ENCODE measurements around the gene SPAG6.
"Not testable (repeated sequence)": the region's sequence is repeated elsewhere in the genome, so short reads cannot be mapped to it uniquely, and the experiment has no call there.

Gene SPAG6

GRCh38 chr10:22341190-22341925 lies 3.9 kb upstream of the SPAG6 start:
- no peak for DNase-seq (ENCODE audit: low read depth in 2 of 2)

DNA sequence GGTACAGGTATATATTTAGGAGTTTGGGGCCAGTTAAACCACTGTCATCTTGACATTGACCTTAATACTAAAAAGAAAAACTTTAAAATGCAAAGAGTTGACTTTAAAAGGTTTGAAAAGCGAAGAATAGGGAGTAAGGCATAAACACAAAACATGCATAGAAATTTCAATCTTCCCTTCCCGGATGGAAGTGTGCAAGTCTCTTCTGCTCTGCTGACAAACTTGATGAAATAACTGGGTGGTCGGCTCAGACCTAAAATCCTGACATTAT lies 3.4 kb upstream of the SPAG6 start:
- no peak for DNase-seq (ENCODE audit: low read depth in 2 of 2)

- DNase-seq (ENCODE audit: low read depth in 2 of 2): no peak
These were observed 2.9 kb upstream of the SPAG6 start for GRCh38 chr10:22342421-22342820.

DNA sequence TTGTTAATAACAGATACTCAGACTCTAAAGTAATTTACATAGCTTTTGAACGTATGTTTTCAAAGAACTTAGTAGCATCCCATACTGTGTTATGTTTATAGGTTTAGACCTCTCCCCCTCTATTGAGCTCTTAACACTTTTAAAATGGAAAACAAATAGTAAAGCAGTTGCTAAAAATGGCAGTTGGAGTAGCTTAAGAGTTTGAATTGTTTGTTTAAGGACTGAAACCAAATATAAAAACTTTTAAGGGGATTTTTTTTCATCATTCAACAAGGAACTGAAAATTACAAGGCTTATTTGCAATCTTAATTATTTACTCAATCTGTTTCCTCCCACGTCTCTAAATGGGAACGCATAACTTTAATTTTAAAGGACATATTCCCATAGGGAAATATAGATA lies 1.6 kb upstream of the SPAG6 start:
- no peak for DNase-seq (ENCODE audit: low read depth in 2 of 2)

DNA sequence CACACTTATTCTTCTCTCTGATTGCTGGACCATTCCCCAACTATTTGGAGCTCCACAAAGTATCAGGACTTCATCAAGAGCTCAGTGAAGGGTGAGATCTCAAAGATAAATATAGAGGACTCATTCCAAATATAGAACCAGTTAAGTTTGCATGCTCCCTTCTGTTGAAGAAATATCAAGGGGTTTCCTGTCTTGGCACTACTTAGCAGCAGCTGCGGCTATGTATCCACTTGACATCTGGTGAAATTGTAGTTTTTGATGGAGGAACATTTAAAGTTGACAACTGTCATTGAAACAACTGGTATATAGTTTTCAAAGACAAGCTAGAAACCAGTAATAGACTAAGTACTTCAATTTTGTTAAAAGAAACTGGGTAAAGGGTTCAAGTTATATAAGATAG lies 1.0 kb upstream of the SPAG6 start:
- no peak for DNase-seq (ENCODE audit: low read depth in 2 of 2)

- DNase-seq (ENCODE audit: low read depth in 2 of 2): no peak
These were observed 455 bp upstream of the SPAG6 start for GRCh38 chr10:22344781-22345300.

DNA sequence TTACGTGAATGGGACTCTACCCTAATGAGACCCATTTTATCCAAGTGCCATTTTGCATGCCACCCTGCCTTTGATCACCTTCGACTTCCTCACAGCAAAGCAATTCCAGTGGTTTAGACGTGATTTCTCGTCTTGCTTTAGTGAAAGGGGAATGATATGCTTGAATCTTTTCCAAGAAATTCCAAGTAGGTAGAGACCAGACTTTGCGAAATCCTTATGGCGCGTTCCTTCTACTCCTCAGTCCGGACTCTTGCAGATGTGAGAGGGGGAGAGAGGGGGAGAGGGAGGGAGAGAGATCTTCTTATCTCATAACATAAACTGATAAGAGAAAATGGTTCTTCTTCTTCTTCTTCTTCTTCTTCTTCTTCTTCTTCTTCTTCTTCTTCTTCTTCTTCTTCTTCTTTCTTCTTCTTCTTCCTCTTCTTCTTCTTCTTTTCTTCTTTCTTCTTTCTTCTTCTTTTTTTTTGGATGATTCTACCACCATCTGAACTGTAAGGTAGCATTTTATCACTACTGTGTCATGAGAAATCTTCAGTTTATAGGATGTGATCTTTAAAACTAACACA lies 883 bp downstream of the SPAG6 start:
- DNase-seq (ENCODE audit: low read depth in 2 of 2): no peak

GRCh38 chr10:22349755-22350154 lies 4.5 kb downstream of the SPAG6 start:
- no peak for DNase-seq (ENCODE audit: low read depth in 2 of 2)

DNA sequence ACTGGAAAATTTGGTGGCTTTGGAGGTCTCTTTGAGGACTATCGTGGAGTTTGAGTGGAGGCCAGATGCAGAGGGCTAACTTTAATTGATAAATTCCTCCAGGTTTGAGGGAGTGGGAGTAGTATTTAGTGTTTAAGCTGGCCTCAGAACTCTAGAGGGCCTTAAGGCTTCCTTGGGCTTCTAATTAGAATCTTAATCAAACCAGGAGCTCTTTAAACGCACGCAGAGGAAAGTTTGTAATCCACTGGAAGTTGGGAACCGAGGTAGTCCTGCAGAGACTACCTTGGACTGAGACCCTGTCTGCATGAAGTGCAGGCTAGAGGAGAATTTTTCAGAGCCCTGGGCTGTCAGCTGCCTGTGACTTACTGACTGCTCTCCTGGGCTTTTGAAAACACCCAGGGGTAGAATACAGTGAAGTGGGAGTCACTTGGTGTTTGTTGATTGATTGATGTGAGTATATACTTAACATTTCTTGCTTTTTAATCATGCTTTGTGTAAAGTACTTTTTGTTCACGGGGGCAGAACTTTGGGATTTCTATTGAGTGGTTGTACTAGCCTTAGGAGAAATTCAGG lies 5.9 kb downstream of the SPAG6 start:
- DNase-seq (ENCODE audit: low read depth in 2 of 2): no peak

GRCh38 chr10:22356324-22356873 lies 11.1 kb downstream of the SPAG6 start:
- DNase-seq (ENCODE audit: low read depth in 2 of 2): no peak

GRCh38 chr10:22357770-22358169 lies 12.5 kb downstream of the SPAG6 start:
- not testable (repeated sequence) for DNase-seq (ENCODE audit: low read depth in 2 of 2)

DNA sequence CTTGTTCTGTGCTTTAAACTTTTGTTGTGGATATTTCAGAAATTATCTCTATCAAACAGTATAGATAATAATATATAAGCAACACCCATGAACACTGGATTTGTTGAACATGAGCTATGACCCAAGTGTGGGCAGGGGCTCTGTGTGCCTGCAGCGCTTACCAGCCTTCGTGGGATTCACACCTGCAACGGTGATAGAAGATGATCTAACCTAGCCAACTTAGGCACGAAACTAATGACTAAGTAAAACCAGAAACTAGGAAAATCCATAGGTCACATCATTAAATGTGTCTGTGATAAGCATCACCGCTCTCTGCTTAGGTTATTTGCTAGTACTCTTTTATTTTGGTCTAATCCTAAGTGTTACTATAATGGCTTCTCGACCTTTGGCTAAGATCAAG lies 18.0 kb downstream of the SPAG6 start:
- DNase-seq (ENCODE audit: low read depth in 2 of 2): no peak

GRCh38 chr10:22364407-22365140 lies 19.3 kb downstream of the SPAG6 start:
- DNase-seq (ENCODE audit: low read depth in 2 of 2): no peak

DNA sequence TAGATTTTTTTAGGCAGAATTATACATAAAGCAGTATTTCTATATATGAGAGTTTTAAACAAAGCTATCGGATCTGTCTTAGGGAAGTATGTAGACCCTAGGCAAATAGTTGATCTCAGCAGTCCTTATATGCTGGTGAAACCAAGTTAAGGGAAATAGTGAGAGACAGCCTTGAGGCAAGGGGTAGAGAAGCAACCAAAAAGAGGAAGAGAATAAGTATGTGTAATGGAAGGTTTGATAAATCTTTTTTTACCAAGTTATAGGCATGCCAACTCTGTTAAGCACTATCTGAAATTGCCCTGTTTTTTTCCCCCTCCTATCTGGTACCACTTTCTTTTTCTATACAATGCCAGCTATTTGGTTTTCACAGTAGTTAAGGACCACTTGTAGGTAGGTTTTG lies 19.9 kb downstream of the SPAG6 start:
- no peak for DNase-seq (ENCODE audit: low read depth in 2 of 2)

DNA sequence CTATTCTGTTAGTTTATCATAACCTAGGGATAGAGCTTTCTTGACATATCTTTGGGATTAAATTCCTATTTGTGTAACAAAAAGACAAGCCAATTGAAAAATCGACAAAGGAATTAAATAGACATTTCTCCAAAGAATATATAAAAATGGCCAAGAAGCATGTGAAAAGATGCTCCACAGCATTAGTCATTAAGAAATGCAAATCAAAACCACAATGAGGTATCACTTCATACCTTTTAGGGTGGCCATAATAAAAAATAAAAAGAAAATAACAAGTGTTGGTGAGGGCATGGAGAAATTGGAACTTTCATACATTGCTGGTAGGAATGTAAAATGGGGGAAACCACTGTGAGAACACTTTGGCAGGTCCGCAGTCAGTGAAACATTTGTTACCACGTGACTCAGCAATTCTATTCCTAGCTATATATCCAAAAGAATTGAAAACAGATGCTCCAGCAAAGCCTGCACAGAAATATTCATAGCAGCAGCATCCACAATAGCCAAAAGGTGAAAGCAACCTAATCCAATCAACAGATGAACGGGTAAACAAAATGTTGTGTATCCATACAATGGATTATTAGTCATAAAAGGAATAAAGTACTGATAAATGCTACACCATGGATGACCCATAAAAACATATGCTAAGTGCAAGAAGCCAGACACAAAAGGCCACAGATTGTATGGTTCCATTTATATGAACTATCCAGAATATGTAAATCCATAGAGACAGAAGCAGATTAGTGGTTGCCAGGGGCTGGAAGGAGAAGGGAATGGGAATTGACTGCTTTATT lies 20.5 kb downstream of the SPAG6 start:
- DNase-seq (ENCODE audit: low read depth in 2 of 2): no peak

GRCh38 chr10:22366435-22366703 lies 21.1 kb downstream of the SPAG6 start:
- no peak for DNase-seq (ENCODE audit: low read depth in 2 of 2)

DNA sequence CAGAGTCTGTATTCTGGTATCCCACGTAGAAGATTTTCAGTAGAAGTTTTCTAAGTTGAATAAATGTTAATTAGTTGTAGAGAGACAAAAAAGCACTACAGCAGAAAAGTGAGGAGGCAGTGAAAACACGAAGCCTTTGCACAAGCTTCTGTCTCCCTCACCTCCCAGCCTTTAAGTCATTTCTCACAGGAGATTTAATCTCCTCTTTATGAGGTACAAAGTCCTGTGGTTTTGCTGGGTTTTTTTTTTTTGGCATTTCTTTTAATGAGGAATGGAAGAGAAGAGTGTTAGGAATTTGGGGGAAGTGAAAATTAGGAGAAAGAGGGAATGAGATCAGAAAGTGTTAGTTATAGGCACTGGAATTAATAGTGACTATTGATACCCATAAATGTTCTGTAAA lies 21.5 kb downstream of the SPAG6 start:
- DNase-seq (ENCODE audit: low read depth in 2 of 2): no peak

DNA sequence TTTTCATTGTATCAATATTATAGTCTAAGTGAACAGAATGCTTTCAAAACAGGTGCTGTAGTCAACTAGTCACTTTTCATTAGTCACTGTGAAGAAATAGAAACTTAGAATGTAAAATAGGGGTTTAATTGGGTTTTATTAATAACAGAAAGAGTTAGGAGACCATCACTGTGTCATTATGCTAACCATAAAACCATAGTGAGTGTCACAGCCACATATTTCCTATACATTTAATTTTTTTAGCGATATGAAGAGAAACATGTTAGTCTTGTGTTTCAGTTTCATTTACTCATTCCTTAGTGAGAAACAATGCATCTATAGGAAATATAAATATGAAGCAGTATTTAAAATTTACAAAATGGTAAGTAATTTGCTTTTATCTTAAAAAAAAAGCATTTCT lies 22.2 kb downstream of the SPAG6 start:
- no peak for DNase-seq (ENCODE audit: low read depth in 2 of 2)

GRCh38 chr10:22368402-22368801 lies 23.1 kb downstream of the SPAG6 start:
- DNase-seq (ENCODE audit: low read depth in 2 of 2): no peak

DNA sequence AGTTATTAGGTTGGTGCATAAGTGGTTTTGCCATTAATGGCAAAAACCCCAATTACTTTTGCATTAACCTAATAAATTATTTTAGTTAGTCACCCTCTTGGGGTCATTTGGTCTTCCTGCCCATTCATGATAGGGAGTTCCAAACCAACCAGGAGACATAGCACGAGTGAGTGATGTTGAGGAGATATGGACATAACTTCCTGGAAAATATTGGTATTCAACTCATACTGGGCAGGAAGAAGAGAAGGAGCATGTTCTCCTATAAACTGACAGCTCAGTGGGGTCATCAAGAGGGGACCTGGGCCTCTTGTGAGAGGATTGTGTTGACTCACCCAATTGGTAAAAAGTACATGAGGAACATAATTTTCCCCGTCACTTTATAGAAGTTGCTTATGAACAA lies 23.7 kb downstream of the SPAG6 start:
- no peak for DNase-seq (ENCODE audit: low read depth in 2 of 2)

GRCh38 chr10:22369434-22370072 lies 24.3 kb downstream of the SPAG6 start:
- DNase-seq (ENCODE audit: low read depth in 2 of 2): no peak

DNA sequence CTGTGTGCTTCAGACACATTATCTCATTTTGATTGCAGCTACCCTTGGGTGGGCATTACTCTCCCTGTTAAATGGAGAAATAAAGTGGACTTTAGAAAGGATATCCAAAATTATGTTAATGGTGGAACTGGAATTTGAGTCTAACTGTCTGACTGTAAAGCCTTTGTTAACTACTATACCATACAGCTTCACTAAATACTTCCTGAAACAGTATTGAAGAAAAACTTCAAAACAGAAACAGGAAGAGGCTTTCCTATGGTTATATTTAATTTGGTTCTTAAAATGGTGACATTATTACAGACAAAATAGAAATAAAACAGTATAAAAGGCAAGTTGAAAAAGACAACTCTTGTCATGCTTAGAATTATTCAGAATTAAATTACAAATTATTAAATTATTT lies 25.0 kb downstream of the SPAG6 start:
- no peak for DNase-seq (ENCODE audit: low read depth in 2 of 2)

Measured in stimulated activated CD8-positive, alpha-beta memory T cell treated with anti-CD3 and anti-CD28 coated beads, Interleukin-7, amount 100 ng/mL, for 4 hours (primary cell).